HEK293T (cell line): ENCODE data around the gene STAT5A.

Experiments used
- ARNT ChIP-seq: fragments of 450-650 bp; IDR thresholded peaks from 2 replicates; pipeline ENCODE4 v1.6.1; 2017; ENCODE audit warnings: mild to moderate bottlenecking
- BHLHE40 ChIP-seq: fragments of 450-650 bp; IDR thresholded peaks from 2 replicates; pipeline ENCODE4 v1.6.1; 2016; ENCODE audit warnings: mild to moderate bottlenecking, moderate library complexity, borderline replicate concordance
- ELF4 ChIP-seq: fragments of 450-650 bp; IDR thresholded peaks from 2 replicates; pipeline ENCODE4 v1.6.1; 2017; ENCODE audit warnings: antibody characterized with exemption
- FOXA1 ChIP-seq: fragments of 450-650 bp; IDR thresholded peaks from 2 replicates; pipeline ENCODE4 v1.6.1; 2016; ENCODE audit warnings: mild to moderate bottlenecking
- FOXK2 ChIP-seq: fragments of 450-650 bp; IDR thresholded peaks from 2 replicates; pipeline ENCODE4 v1.6.1; 2016; ENCODE audit warnings: mild to moderate bottlenecking
- FOXM1 ChIP-seq: fragments of 450-650 bp; IDR thresholded peaks from 2 replicates; pipeline ENCODE4 v1.6.1; 2017; ENCODE audit warnings: mild to moderate bottlenecking, borderline replicate concordance
- HDGF ChIP-seq: fragments of 450-650 bp; IDR thresholded peaks from 2 replicates; pipeline ENCODE4 v1.6.1; 2017; ENCODE audit warnings: antibody characterized with exemption, borderline replicate concordance
- LEF1 ChIP-seq: fragments of 450-650 bp; IDR thresholded peaks from 2 replicates; pipeline ENCODE4 v1.6.1; 2017; ENCODE audit warnings: mild to moderate bottlenecking, borderline replicate concordance
- NFRKB ChIP-seq: fragments of 450-650 bp; IDR thresholded peaks from 2 replicates; pipeline ENCODE4 v1.6.1; 2016; ENCODE audit warnings: mild to moderate bottlenecking, moderate library complexity
- SP1 ChIP-seq: fragments of 450-650 bp; IDR thresholded peaks from 2 replicates; pipeline ENCODE4 v1.6.1; 2017
- SUZ12 ChIP-seq: fragments of 450-650 bp; IDR thresholded peaks from 2 replicates; pipeline ENCODE4 v1.6.1; 2016; ENCODE audit warnings: mild to moderate bottlenecking
- TARDBP ChIP-seq: fragments of 450-650 bp; IDR thresholded peaks from 2 replicates; pipeline ENCODE4 v1.6.1; 2016
- ZNF384 ChIP-seq: fragments of 450-650 bp; IDR thresholded peaks from 2 replicates; pipeline ENCODE4 v1.6.1; 2016

DNA sequence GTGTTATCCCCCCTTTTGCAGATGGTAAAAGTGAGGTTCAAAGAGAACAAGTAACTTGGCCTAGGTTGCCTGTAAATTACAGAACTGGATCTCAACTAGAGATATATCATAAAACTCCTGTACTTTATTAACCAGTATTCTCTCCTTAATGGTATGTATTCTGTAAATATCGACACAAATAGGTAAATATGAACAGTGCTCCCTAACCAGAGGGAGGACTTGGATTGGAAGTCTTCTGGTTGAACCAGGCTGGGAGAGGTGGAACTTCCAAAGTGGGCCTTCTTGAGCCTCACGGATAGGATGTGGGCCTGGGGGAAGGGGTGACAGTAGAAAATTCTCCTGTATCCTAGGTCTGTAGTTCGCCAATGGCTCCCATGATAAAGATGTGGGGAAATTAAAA is 7.7 kb downstream of the STAT5A start:
- TF ChIP-seq FOXM1 (no peak), SUZ12 (no peak), ELF4 (no peak), BHLHE40 (no peak), ARNT (no peak), TARDBP (no peak), ZNF384 (no peak), NFRKB (no peak), HDGF (no peak), SP1 (no peak), FOXA1 (no peak), FOXK2 (no peak), LEF1 (no peak)
